GM23338 (cell line): Measurements from ENCODE around the gene ZNF747. TPM values are rescaled to one million over a fixed set of nuclear protein-coding genes. Genes with fewer than 3 reads are reported as not detected.
"Not testable (repeated sequence)": the region's sequence is repeated elsewhere in the genome, so short reads cannot be mapped to it uniquely, and the experiment has no call there.

Source experiments
- ATAC-seq: fragments of 200-7000 bp; cut with Tn5 transposase; 3 replicates; pipeline ENCODE4 v1.9.1; 2020
- DNase-seq: peaks from one replicate; pipeline ENCODE4 v3.0.0-alpha.2; 2015; ENCODE audit warnings: low spot score
- H2AFZ ChIP-seq: fragments of 200-600 bp; sonication (generic); 2 replicates; pipeline ENCODE4 v1.8.0; 2016; ENCODE audit warnings: antibody characterized with exemption, mild to moderate bottlenecking, moderate library complexity
- H3F3A ChIP-seq: fragments of 200-600 bp; sonication (generic); replicated peaks from 2 replicates; pipeline ENCODE4 v1.8.0; 2017; ENCODE audit warnings: antibody characterized with exemption, mixed run types, low read depth
- H3K27ac ChIP-seq: fragments of 200-600 bp; sonication (generic); 2 replicates; pipeline ENCODE4 v1.6.1; 2016; ENCODE audit warnings: low read depth
- H3K27me3 ChIP-seq: fragments of 200-600 bp; sonication (generic); 2 replicates; pipeline ENCODE4 v1.8.0; 2016; ENCODE audit warnings: mild to moderate bottlenecking, mixed run types, moderate library complexity; ENCODE audit not compliant: insufficient read depth
- H3K36me3 ChIP-seq: fragments of 200-600 bp; sonication (generic); 2 replicates; pipeline ENCODE4 v1.8.0; 2016; ENCODE audit warnings: mild to moderate bottlenecking; ENCODE audit not compliant: insufficient read depth
- H3K4me1 ChIP-seq: fragments of 200-600 bp; sonication (generic); 2 replicates; pipeline ENCODE4 v1.8.0; 2016; ENCODE audit warnings: mild to moderate bottlenecking, moderate library complexity; ENCODE audit not compliant: insufficient read depth
- H3K4me2 ChIP-seq: fragments of 200-600 bp; sonication (generic); 2 replicates; pipeline ENCODE4 v1.7.1; 2017; ENCODE audit warnings: mixed run types
- H3K4me3 ChIP-seq: fragments of 200-600 bp; sonication (generic); 2 replicates; pipeline ENCODE4 v1.6.1; 2016; ENCODE audit warnings: mixed run types
- H3K79me2 ChIP-seq: fragments of 200-600 bp; sonication (generic); replicated peaks from 2 replicates; pipeline ENCODE4 v1.8.0; 2017; ENCODE audit warnings: mild to moderate bottlenecking; ENCODE audit not compliant: insufficient read depth
- H3K9me2 ChIP-seq: fragments of 200-600 bp; sonication (generic); 2 replicates; pipeline ENCODE4 v1.8.0; 2017; ENCODE audit not compliant: insufficient read depth
- H4K20me1 ChIP-seq: fragments of 200-600 bp; sonication (generic); replicated peaks from 2 replicates; pipeline ENCODE4 v1.8.0; 2017; ENCODE audit warnings: mild to moderate bottlenecking; ENCODE audit not compliant: insufficient read depth
- H3K27ac Mint-ChIP-seq: 2 replicates; pipeline ENCODE4 v1.8.0; 2020; ENCODE audit warnings: inconsistent platforms, mild to moderate bottlenecking, moderate library complexity, mixed read lengths
- H3K27me3 Mint-ChIP-seq: 3 replicates; pipeline ENCODE4 v1.8.0; 2022; ENCODE audit warnings: low read depth, mild to moderate bottlenecking, moderate library complexity, mixed read lengths, inconsistent platforms; ENCODE audit not compliant: insufficient read depth, poor library complexity
- H3K36me3 Mint-ChIP-seq: 3 replicates; pipeline ENCODE4 v1.8.0; 2021; ENCODE audit warnings: low read depth, mild to moderate bottlenecking, inconsistent platforms, moderate library complexity, mixed read lengths
- H3K4me1 Mint-ChIP-seq: 3 replicates; pipeline ENCODE4 v1.8.0; 2020; ENCODE audit warnings: mild to moderate bottlenecking, inconsistent platforms, mixed read lengths
- H3K4me3 Mint-ChIP-seq: 3 replicates; pipeline ENCODE4 v1.8.0; 2021; ENCODE audit warnings: moderate library complexity, mild to moderate bottlenecking, inconsistent platforms, mixed read lengths
- H3K9me3 Mint-ChIP-seq: 3 replicates; pipeline ENCODE4 v1.8.0; 2020; ENCODE audit warnings: moderate library complexity, mild to moderate bottlenecking, inconsistent platforms, mixed read lengths
- CREB1 ChIP-seq: fragments of 250-450 bp; sonication (Bioruptor Pico); IDR thresholded peaks from 2 replicates; pipeline ENCODE4 v1.5.0; 2020; ENCODE audit warnings: low read depth, mild to moderate bottlenecking, moderate library complexity
- CTCF ChIP-seq, 2 experiments: fragments of 200-600 bp in 1 of 2; sonication (generic) in 1 of 2; conservative IDR thresholded peaks; 2 replicates each; pipeline versions ENCODE4 v1.5.1 to v1.6.1; 2016 to 2017; ENCODE audit warnings: antibody characterized with exemption in 2 of 2, low read depth in 2 of 2, mild to moderate bottlenecking in 2 of 2, moderate library complexity in 1 of 2
- EZH2 ChIP-seq: fragments of 200-600 bp; sonication (generic); IDR thresholded peaks from one replicate; pipeline ENCODE4 v1.8.0; 2017; ENCODE audit warnings: antibody characterized with exemption, mild to moderate bottlenecking, low read depth; ENCODE audit not compliant: unreplicated experiment
- EZH2phosphoT487 ChIP-seq: fragments of 200-600 bp; sonication (generic); IDR thresholded peaks from one replicate; pipeline ENCODE4 v1.8.1; 2018; ENCODE audit warnings: antibody characterized with exemption; ENCODE audit not compliant: unreplicated experiment
- POLR2AphosphoS5 ChIP-seq: IDR thresholded peaks from 2 replicates; pipeline ENCODE4 v1.6.1; 2016; ENCODE audit warnings: antibody characterized with exemption, low read depth
- STAT1 ChIP-seq: IDR thresholded peaks from one replicate; pipeline ENCODE4 v1.6.1; 2016; ENCODE audit warnings: antibody characterized with exemption; ENCODE audit not compliant: unreplicated experiment
- ZNF331 ChIP-seq: fragments of 250-450 bp; sonication (Bioruptor Pico); IDR thresholded peaks from 2 replicates; pipeline ENCODE4 v1.5.0; 2020; ENCODE audit warnings: low read depth, mild to moderate bottlenecking, moderate library complexity
- ZNF462 ChIP-seq: fragments of 250-450 bp; sonication (Bioruptor Pico); IDR thresholded peaks from 2 replicates; pipeline ENCODE4 v1.5.0; 2020; ENCODE audit warnings: mild to moderate bottlenecking, moderate library complexity
- polyA plus RNA-seq: library from polyadenylated mRNA; unstranded; fragments of >200 nt; fragmentation: Nextera tagmentation; extraction: Ambion mirVana; gene quantifications from 2 replicates; pipeline ENCODE4 v1.2.1, GENCODE V29; 2016
- total RNA-seq: library from RNA; depleted of rRNA; stranded (reverse); fragments of >200 nt; shearing (Covaris generic); gene quantifications from 2 replicates; pipeline ENCODE4 v1.2.3, GENCODE V29; 2014

Gene ZNF747
- total and polyA plus RNA-seq, 2 experiments from 2014 or later, result 4.2 to 12.6 TPM

- H2AFZ ChIP-seq, DNase-seq, H3K36me3 ChIP-seq, H3K9me3 Mint-ChIP-seq, H3K79me2 ChIP-seq, ATAC-seq, H3K4me3 ChIP-seq, H3K36me3 Mint-ChIP-seq, H3K9me2 ChIP-seq, H3K4me1 ChIP-seq, H3K27me3 ChIP-seq, H3K27ac ChIP-seq, H4K20me1 ChIP-seq, H3K27ac Mint-ChIP-seq, H3K4me3 Mint-ChIP-seq, H3K4me2 ChIP-seq, H3K4me1 Mint-ChIP-seq: not testable (repeated sequence)
- peaks cover 12% of the 10 kb centered on the region; the same call in 1 of the 2 replicates for H3F3A ChIP-seq
- H3K27me3 Mint-ChIP-seq, result peaks cover 15% of the 10 kb centered on the region
Measured at GRCh38 chr16:30522702-30523463, 11.8 kb downstream of the ZNF747 start.

- no peaks in the 10 kb centered on the region for H3K9me2 ChIP-seq
- Mint-ChIP-seq H3K4me1 (peaks cover 3% of the 10 kb centered on the region), H3K4me3 (no peak overlapping the region; the same call in 2 of the 3 replicates), H3K36me3 (peaks cover 3% of the 10 kb centered on the region), H3K27me3 (peaks cover 9% of the 10 kb centered on the region), H3K9me3 (no peaks in the 10 kb centered on the region; the same call in 2 of the 3 replicates), H3K27ac (no peak overlapping the region)
- no peak overlapping the region for H3K4me3 ChIP-seq
- no peaks in the 10 kb centered on the region for H3K36me3 ChIP-seq
- no peak for ATAC-seq
- peaks cover 7% of the 10 kb centered on the region; the same call in 1 of the 2 replicates for H3K79me2 ChIP-seq
- H4K20me1 ChIP-seq, result no peaks in the 10 kb centered on the region
- H3F3A ChIP-seq, result 0 out of 2 replicates have a peak, but pooled peaks cover 10% of the 10 kb centered on the region
- H3K4me1 ChIP-seq, result peaks cover 5% of the 10 kb centered on the region; the same call in 1 of the 2 replicates
- H2AFZ ChIP-seq, result no peak overlapping the region
- no peak overlapping the region for H3K27ac ChIP-seq
- H3K27me3 ChIP-seq, result no peaks in the 10 kb centered on the region
- no peak for DNase-seq
- H3K4me2 ChIP-seq, result no peak overlapping the region
- TF ChIP-seq CREB1 (CRISPR knock-in tag), result no peak
- TF ChIP-seq CTCF (conservative IDR thresholded peaks at IDR 0.05; ENCODE audit: low read depth in 2 of 2), result no peak
- no peak for TF ChIP-seq EZH2
- no peak for TF ChIP-seq ZNF462
- TF ChIP-seq STAT1, result no peak
- TF ChIP-seq POLR2AphosphoS5, result no peak
- TF ChIP-seq EZH2phosphoT487, result no peak
- TF ChIP-seq ZNF331 (CRISPR knock-in tag), result no peak
Measured at GRCh38 chr16:30521873-30522641, 12.6 kb downstream of the ZNF747 start.
